ACHN (cell line): Measurements from ENCODE around the gene DST.
"Not testable (repeated sequence)": the region's sequence is repeated elsewhere in the genome, so short reads cannot be mapped to it uniquely, and the experiment has no call there.

Experiments
- DNase-seq: peaks from one replicate; pipeline ENCODE4 v3.0.0-alpha.2; 2015
- in situ Hi-C: cut with HindIII; loops from 2 replicates; pipeline ENCODE4 v1.10.0; 2017; ENCODE audit warnings: low sequenced_read_pairs, low pct_ligation_motif_present, low pct_unique_long_range_greater_than_20kb

The DST gene

GRCh38 chr6:56513631-56514030 is 129.1 kb downstream of the DST start:
- in situ Hi-C loops: no loop called here

GRCh38 chr6:56511591-56511990 is 131.1 kb downstream of the DST start:
- in situ Hi-C loops: no loop called here
- no peak for DNase-seq

More at GRCh38 chr6:56513631-56514030, 129.1 kb downstream of the DST start:
- no peak for DNase-seq

- DNase-seq: no peak
- in situ Hi-C loops: no loop called here
These were observed 131.6 kb downstream of the DST start for GRCh38 chr6:56510984-56511531.

- in situ Hi-C loops: no loop called here
- DNase-seq: no peak
These were observed 133.7 kb downstream of the DST start for GRCh38 chr6:56509031-56509430.

- in situ Hi-C loops: no loop called here
These were observed 135.2 kb downstream of the DST start for GRCh38 chr6:56507517-56507916.

GRCh38 chr6:56505512-56506260 is 137.0 kb downstream of the DST start:
- in situ Hi-C loops: no loop called here
- no peak for DNase-seq

More at GRCh38 chr6:56507517-56507916, 135.2 kb downstream of the DST start:
- DNase-seq: no peak

GRCh38 chr6:56501993-56502392 is 140.7 kb downstream of the DST start:
- in situ Hi-C loops: no loop called here
- no peak for DNase-seq

GRCh38 chr6:56499095-56499494 is 143.6 kb downstream of the DST start:
- no peak for DNase-seq
- in situ Hi-C loops: no loop called here

- in situ Hi-C loops: no loop called here
- DNase-seq: no peak
These were observed 145.0 kb downstream of the DST start for GRCh38 chr6:56497691-56498090.

GRCh38 chr6:56497240-56497639 is 145.4 kb downstream of the DST start:
- in situ Hi-C loops: no loop called here
- DNase-seq: no peak

- DNase-seq, in situ Hi-C loops: not testable (repeated sequence)
These were observed 146.0 kb downstream of the DST start for GRCh38 chr6:56496650-56497049.

GRCh38 chr6:56495654-56496053 is 147.0 kb downstream of the DST start:
- DNase-seq: no peak
- in situ Hi-C loops: no loop called here

GRCh38 chr6:56491606-56492328 is 150.9 kb downstream of the DST start:
- DNase-seq: no peak
- in situ Hi-C loops: no loop called here

- in situ Hi-C loops: no loop called here
- DNase-seq: peak; percentile 27
These were observed 151.7 kb downstream of the DST start for GRCh38 chr6:56490993-56491392.

- DNase-seq: no peak
- in situ Hi-C loops: no loop called here
These were observed 153.1 kb downstream of the DST start for GRCh38 chr6:56489559-56489958.

GRCh38 chr6:56488281-56488680 is 154.4 kb downstream of the DST start:
- in situ Hi-C loops: no loop called here
- no peak for DNase-seq

GRCh38 chr6:56486681-56487080 is 156.0 kb downstream of the DST start:
- DNase-seq: peak; percentile 37
- in situ Hi-C loops: no loop called here

- in situ Hi-C loops: no loop called here
- DNase-seq: no peak
These were observed 158.0 kb downstream of the DST start for GRCh38 chr6:56484669-56485068.

- in situ Hi-C loops: no loop called here
- no peak for DNase-seq
These were observed 158.8 kb downstream of the DST start for GRCh38 chr6:56483929-56484328.

- in situ Hi-C loops: no loop called here
- no peak for DNase-seq
These were observed 160.2 kb downstream of the DST start for GRCh38 chr6:56482525-56482924.
